GM19438 (cell line): ENCODE measurements around the gene PACRGL.
"Not testable (repeated sequence)": the region's sequence is repeated elsewhere in the genome, so short reads cannot be mapped to it uniquely, and the experiment has no call there.

Experiments used
- ATAC-seq: cut with Tn5 transposase; IDR thresholded peaks from one replicate; pipeline ENCODE4 v1.9.1; 2021; ENCODE audit warnings: low read depth; ENCODE audit not compliant: unreplicated experiment

The PACRGL gene

DNA sequence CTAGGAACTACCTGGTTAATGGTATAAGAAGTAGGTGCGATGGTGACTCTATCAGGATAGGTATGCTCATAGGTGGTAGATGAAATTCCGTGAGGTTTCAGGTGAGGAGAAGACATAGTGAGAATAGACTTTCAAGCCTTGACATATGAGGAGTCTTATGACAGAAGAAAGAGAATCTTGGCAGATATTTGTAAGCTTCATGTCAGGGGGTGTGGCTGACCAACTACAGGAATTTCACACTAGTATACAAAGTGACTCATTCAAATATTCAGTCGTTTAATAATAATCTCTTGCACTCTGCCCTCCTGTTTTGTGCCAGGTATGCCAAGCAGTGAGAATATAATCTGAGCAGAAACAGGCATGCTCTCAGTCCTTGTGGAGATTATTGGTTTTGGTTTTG, 22.8 kb downstream of the PACRGL start:
- no peak for ATAC-seq

DNA sequence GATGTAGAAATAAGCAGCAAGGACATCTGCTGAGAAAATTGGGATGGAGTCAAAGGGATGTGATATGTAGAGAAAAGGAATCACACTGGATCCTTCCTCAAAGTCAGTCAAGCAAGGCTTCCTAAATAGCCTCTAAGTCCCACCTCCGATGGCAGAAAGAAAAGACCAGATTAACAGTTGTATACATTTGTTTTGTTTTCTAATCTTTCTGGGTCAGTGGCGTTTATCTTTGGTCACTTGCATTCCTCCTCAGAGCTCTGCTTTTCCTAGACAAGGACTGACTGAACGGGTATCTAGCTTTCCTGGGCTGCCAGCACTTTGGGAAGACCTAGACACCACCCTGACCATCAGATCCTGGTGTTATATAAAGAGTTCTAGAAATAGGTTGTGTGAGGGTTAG, 23.2 kb downstream of the PACRGL start:
- no peak for ATAC-seq

DNA sequence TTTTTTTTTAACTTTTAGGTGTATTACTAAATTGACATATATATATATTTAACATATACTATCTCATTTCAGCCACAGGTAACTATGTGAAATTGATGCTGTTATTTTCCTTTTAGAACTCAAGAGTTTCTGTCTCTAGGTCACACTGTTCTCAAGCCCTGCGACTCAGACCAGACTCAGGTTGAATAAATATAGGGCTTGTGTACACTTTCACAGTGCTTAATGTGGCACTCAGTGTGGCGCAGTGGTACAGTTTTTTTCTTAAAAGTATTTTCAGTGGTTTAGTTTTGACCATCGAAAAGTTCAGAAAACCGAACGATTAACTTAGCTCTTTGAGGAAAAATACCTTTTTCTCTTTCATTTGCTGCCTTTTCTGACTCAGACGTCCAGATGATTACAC, 24.7 kb downstream of the PACRGL start:
- peak; percentile 97 for ATAC-seq

DNA sequence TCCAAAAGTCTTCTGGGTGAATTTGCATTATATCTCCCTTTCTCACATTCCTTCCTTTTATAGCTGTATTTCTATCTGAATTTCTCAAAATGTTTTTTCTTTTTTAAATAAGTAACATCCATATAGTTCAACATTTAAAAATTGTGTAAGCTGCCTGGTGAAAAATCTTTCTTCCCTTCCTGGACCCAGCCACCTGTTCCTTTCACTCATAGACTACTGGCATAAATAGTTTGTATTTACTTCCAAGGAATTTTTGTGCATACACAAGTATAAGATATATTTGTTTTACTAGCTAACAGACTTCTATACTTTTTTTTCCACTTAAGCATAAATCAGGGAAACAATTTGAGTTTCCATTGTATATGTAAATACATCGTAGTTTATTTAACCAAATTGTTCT, 35.7 kb downstream of the PACRGL start:
- ATAC-seq = no peak

DNA sequence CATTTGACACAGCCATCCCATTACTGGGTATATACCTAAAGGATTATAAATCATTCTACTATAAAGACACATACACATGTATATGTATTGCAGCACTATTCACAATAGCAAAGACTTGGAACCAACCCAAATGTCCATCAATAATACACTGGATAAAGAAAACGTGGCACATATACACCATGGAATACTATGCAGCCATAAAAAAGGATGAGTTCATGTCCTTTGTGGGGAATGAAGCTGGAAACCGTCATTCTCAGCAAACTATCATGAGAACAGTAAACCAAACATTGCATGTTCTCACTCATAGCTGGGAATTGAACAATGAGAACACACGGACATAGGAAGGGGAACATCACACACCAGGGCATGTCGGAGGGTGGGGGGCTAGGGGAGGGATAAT, 45.7 kb downstream of the PACRGL start:
- ATAC-seq = not testable (repeated sequence)

DNA sequence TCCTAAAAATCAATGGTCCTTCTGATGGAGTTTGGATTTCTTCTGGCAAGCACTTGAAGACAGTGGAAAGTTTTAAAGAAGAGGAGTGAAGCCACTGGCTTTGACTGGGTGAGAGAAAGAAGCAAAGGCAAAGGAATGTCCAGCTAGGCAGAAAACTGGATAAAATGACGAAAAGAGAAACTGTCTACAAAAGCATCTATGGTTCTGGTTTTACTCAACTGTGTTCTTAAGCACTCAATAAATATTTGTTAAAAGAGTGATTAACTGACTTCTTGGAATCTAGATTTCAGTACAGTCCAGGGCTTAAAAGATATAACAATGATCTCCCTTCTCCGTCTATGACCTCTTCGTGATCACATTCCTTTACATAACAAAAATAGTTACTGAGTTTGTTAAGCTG, 52.4 kb downstream of the PACRGL start:
- ATAC-seq = no peak

DNA sequence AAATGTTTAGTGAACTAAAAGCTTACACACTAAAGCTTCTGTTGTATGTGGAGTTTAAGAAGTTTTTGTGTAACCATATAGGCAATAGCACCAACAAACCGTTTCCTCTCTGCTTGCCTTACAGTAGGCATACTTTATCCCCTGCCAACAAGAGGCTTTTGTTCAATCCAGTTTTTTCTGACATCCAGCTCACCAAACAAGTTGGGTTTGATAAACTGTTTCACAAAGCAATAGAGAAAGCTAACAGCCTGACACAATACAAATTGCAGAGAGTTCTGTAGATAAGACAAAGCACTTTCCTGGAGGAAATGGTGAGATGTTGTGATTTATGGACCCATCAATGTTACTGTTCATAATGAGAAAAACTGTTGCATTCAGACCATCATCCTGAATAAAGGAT, 53.8 kb downstream of the PACRGL start:
- ATAC-seq = no peak

DNA sequence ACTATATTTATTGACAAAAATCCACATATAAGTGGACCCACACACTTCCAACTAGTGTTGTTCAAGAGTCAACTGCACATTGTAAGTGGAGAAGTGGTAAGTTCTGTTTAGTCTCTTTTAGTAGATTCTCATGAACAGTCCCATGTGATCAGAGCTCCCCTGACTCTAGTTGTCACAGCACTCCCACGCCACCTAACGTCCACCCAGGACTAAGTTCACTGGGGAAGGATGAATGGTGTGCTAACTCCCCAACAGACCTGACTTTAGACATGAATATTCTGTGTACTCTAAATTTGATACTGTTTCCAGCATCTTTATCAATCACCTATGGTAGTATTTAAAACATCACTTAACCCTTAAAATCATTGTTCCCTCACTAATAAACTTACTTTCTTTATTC, 59.8 kb downstream of the PACRGL start:
- ATAC-seq = no peak

DNA sequence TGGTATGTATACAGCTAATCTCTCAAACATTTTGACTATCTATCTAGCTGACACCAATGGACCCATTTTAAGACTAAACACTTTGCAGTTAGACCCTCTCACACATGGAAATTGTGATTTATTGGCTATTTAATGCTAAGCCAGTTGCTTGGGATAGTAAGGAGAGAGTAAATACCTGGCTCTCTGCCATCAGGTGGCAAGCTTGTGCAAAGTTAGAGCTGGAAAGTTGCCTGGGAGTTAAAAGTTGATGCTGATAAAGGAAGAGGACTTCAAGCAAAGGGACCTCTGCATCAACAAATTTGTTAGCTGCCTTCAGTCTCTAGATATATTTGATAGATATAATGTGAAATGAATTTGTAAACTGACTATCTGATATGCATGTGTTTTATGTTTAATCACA, 61.1 kb downstream of the PACRGL start:
- ATAC-seq = no peak

DNA sequence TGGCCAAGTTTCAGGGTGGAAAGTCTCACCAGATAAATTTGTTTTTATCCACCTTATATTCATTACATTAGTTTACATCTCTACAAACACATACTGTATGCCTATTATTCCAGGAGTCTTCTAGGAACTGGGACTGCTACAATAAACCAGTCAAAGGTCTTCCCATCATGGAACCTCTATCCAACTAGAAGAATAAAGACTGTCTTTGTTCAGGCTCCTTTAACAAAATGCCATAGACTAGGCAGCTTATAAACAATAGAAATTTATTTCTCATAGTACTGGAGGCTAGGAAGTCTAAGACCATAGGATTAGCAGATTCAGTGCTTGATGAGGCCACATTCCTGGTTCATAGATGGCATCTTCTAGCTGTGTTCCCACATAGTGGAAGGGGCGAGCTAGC, 61.6 kb downstream of the PACRGL start:
- ATAC-seq = no peak

DNA sequence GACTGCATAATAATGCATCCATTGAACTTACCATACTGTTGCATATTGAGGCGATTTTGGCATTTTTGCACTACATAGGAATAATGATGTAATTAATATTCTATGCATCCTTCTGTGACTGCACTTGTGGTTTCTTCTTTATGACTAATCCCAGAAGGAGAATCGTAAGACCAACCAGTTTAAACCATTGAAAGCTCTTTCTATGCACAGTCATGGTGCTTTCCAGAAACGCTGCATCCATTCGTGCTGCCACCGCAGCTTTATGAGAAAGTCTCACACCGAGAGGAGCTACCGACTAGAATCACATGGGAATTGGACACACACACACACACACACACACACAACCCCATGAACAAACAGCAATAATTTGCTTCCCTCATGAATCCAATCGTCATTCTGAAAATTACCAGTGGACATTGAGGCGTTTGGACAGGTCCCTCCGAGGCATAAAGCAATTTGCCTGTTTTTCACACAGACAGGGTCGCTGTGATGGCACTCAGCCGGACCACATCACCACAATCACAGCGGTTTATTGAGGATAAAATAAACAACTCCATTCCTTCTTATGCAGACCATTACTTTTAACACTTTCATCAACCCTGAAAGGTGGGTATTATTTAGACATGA, 64.2 kb downstream of the PACRGL start:
- no peak for ATAC-seq

DNA sequence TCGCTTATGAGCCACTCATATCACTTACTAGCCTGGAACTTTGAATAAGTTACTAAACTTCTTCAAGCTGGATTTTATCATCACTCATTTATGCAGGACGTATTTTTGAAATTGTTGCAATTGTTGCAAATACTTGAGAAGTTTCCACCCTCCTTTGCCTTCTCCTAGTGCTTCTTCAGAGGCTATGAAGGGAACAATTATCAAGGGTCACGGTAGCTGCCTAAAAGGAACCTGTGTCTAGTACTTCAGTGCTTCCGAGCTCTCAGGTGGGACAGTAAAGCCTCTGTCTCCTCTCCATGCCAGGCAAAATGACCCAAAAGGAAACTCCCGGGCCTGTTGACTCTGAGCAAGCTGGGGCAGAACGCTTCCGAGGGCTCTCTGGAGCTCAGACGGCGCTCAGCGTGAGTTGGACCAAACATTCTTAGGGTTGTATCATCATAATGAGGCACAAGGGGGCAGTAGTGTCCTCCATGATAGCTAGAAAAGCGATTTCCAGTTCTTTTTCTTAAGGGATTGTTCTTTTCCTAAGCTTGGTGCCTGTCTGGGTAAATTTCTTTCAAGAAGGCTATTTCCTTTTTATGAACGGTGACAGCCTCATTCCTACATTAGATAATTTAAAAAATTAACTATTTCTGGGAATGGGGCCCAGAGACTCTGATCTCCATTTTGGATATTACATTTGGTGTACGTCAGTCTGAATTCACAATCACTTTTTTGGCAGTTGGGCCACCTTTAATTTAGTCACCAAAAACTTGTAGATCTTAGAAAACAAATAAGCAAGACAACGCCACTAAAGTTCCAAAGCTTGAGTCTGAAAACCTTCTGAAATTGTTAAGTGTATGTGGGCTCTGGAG, 73.1 kb downstream of the PACRGL start:
- ATAC-seq = no peak

DNA sequence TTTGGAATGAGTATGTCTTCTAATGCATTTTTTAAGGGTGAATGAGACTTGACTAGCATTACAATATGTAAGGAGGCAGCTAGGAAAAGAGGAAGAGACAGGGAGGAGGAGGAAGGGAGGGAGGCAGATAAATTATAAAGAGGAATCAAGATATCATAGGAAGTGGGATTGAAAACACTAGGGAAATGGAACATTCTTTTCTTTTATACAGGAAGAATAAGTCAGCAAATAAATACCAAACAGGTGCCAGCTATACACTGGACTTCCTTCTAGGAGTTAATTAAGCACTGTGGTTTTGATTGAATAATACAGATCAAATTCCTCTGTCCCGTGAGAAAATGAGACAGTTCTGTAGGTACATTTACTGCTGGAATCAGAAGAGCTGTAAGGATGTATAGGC, 78.6 kb downstream of the PACRGL start:
- ATAC-seq = no peak

DNA sequence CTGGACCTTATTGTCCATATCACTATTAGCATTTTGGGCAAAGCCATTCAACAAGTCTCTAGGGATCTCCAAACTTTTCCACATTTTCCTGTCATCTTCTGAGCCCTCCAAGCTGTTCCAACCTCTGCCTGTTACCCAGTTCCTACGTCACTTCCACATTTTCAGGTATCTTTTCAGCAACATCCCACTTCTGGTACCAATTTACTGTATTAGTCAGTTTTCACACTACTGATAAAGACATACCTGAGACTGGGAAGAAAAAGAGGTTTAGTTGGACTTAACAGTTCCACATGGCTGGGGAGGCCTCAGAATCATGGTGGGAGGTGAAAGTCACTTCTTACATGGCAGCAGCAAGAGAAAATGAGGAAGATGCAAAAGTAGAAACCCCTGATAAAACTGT, 82.9 kb downstream of the PACRGL start:
- ATAC-seq = not testable (repeated sequence)

DNA sequence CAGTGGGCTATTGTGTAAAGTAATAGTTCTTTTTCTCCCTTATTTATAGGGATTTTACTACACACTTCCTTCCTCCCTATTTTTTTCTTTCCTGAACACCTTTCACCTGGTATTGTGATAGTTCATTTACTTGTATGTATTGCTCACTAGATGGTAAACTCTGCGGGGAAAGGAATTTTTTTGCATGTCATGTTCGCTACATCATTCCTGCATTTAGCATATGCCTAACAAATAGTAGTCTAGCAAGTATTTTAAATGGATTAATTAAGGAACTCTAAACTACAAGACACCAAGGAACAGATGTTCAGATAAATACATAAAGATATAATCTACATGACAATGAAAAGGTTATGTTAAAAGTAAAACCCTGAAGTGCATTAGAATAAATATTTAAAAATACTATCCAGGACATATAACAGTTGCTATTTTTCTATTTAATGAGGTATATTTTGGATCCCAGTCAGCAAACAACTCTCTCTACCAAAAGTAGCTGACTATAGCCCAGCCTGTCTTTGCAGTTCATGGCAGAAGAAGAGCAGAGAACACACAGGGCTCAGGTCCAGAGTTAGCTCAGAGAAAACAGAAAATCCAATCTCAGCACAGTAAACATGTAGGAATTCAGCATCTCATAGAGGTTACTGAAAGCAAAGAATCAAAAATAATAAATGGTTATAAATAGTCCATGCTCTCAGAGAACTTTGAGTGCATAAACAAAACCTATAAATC, 87.8 kb downstream of the PACRGL start:
- no peak for ATAC-seq
